NCI-H748 (cell line): ENCODE results near the gene DMRT1.
"Not testable (repeated sequence)": the region's sequence is repeated elsewhere in the genome, so short reads cannot be mapped to it uniquely, and the experiment has no call there.

Source experiments
- DNase-seq: peaks from one replicate; lab custom pipeline; 2025; ENCODE audit not compliant: unreplicated experiment; lab: John Stamatoyannopoulos, UW

The DMRT1 gene

GRCh38 chr9:859251-859650, 17.8 kb downstream of the DMRT1 start:
- no peak for DNase-seq

- DNase-seq: no peak
Observed at GRCh38 chr9:860706-861105, 19.2 kb downstream of the DMRT1 start.

GRCh38 chr9:861525-861924, 20.0 kb downstream of the DMRT1 start:
- not testable (repeated sequence) for DNase-seq

GRCh38 chr9:875119-875962, 33.8 kb downstream of the DMRT1 start:
- no peak for DNase-seq

- DNase-seq: no peak
Observed at GRCh38 chr9:876425-876824, 34.9 kb downstream of the DMRT1 start.

GRCh38 chr9:878239-878638, 36.7 kb downstream of the DMRT1 start:
- no peak for DNase-seq

GRCh38 chr9:880725-881124, 39.2 kb downstream of the DMRT1 start:
- DNase-seq: no peak

- no peak for DNase-seq
Observed at GRCh38 chr9:882416-882924, 41.0 kb downstream of the DMRT1 start.

- no peak for DNase-seq
Observed at GRCh38 chr9:883011-883410, 41.5 kb downstream of the DMRT1 start.

GRCh38 chr9:886886-887285, 45.4 kb downstream of the DMRT1 start:
- DNase-seq: no peak

- DNase-seq: peak; percentile 14
Observed at GRCh38 chr9:892123-892522, 50.6 kb downstream of the DMRT1 start.

- no peak for DNase-seq
Observed at GRCh38 chr9:893115-893514, 51.6 kb downstream of the DMRT1 start.

- peak; percentile 72 for DNase-seq
Observed at GRCh38 chr9:893843-894420, 52.4 kb downstream of the DMRT1 start.

- peak; percentile 60 for DNase-seq
Observed at GRCh38 chr9:899440-900184, 58.1 kb downstream of the DMRT1 start.

GRCh38 chr9:903886-904285, 62.4 kb downstream of the DMRT1 start:
- peak; percentile 55 for DNase-seq

- DNase-seq: no peak
Observed at GRCh38 chr9:905906-906305, 64.4 kb downstream of the DMRT1 start.

GRCh38 chr9:908536-909205, 67.2 kb downstream of the DMRT1 start:
- no peak for DNase-seq

GRCh38 chr9:911005-911404, 69.5 kb downstream of the DMRT1 start:
- peak; percentile 17 for DNase-seq

GRCh38 chr9:912776-913175, 71.3 kb downstream of the DMRT1 start:
- no peak for DNase-seq

GRCh38 chr9:913526-913925, 72.0 kb downstream of the DMRT1 start:
- DNase-seq: not testable (repeated sequence)

GRCh38 chr9:917730-918129, 76.2 kb downstream of the DMRT1 start:
- DNase-seq: no peak
